HEK293T (cell line): ENCODE data around the gene ERC2.

ENCODE experiments used
- FOXM1 ChIP-seq: fragments of 450-650 bp; IDR thresholded peaks from 2 replicates; pipeline ENCODE4 v1.6.1; 2017; ENCODE audit warnings: mild to moderate bottlenecking, borderline replicate concordance
- HDGF ChIP-seq: fragments of 450-650 bp; IDR thresholded peaks from 2 replicates; pipeline ENCODE4 v1.6.1; 2017; ENCODE audit warnings: antibody characterized with exemption, borderline replicate concordance
- LEF1 ChIP-seq: fragments of 450-650 bp; IDR thresholded peaks from 2 replicates; pipeline ENCODE4 v1.6.1; 2017; ENCODE audit warnings: mild to moderate bottlenecking, borderline replicate concordance
- TARDBP ChIP-seq: fragments of 450-650 bp; IDR thresholded peaks from 2 replicates; pipeline ENCODE4 v1.6.1; 2016
- ZNF384 ChIP-seq: fragments of 450-650 bp; IDR thresholded peaks from 2 replicates; pipeline ENCODE4 v1.6.1; 2016

- TF ChIP-seq HDGF (no peak), FOXM1 (no peak), LEF1 (no peak), TARDBP (no peak), ZNF384 (no peak)
Measured at GRCh38 chr3:56229311-56229710, 239.0 kb downstream of the ERC2 start.
